Measurements from ENCODE around the gene TAS2R60. TPM values are rescaled to one million over a fixed set of nuclear protein-coding genes. Genes with fewer than 3 reads are reported as not detected.
"Not testable (repeated sequence)": the region's sequence is repeated elsewhere in the genome, so short reads cannot be mapped to it uniquely, and the experiment has no call there.

Gene TAS2R60
- total RNA-seq, 1 experiment from 2014 or later: not detected

DNA sequence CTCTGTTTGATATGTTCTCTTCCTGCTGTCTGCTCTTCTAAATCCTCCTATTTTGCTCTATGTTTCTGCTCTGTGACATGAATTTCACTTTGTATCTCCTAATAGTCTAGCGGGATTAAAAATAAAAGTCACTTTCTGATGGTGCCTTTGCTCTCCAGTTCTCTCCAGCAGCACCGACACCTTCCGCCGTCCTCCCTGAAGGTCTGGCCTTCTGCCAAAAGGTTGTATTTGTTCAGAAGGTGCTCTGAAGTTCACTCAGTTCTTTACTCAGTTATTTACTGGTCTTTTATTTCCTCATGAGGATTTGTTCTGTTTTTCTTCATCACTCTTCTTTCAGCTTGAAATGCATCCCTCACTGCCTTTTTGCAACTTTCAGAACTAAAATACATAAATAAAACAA lies 23.4 kb upstream of the TAS2R60 start:
- peaks cover 17 to 30% (median 27%) of the 10 kb centered on the region in 3 experiments for H3K36me3 Mint-ChIP-seq (ENCODE audit: insufficient read depth in 1 of 3, low read depth in 3 of 3)
- Histone ChIP-seq H3K18ac (ENCODE audit: insufficient read length, low read depth, low read length) (no peak overlapping the region), H3K23ac (ENCODE audit: insufficient read length, low read depth, low read length) (no peak overlapping the region), H3K79me2 (ENCODE audit: insufficient read depth, low read length) (no peaks in the 10 kb centered on the region), H2BK12ac (ENCODE audit: insufficient read length, low read depth, low read length) (no peak overlapping the region), H3K14ac (ENCODE audit: insufficient read depth, low read length) (no peak overlapping the region), H3K4me1 (ENCODE audit: insufficient read depth, low read length) (peaks cover 3% of the 10 kb centered on the region), H3K79me1 (ENCODE audit: insufficient read depth, low read depth, low read length, poor library complexity, severe bottlenecking) (no peaks in the 10 kb centered on the region), H4K8ac (replicated peaks; ENCODE audit: insufficient read length, low read depth, low read length) (no peak overlapping the region), H3K23me2 (ENCODE audit: insufficient read length, low read depth, low read length, poor library complexity, severe bottlenecking) (no peaks in the 10 kb centered on the region), H2BK20ac (ENCODE audit: low read depth, low read length, poor library complexity, severe bottlenecking) (no peak overlapping the region), H2BK15ac (ENCODE audit: low read depth, low read length) (no peak overlapping the region), H3K56ac (ENCODE audit: insufficient read length, low read depth, low read length) (no peak overlapping the region), H4K20me1 (ENCODE audit: control insufficient read depth, insufficient read depth, insufficient read length) (no peaks in the 10 kb centered on the region), H3K27ac (ENCODE audit: insufficient read length, low read depth, low read length) (no peak overlapping the region), H3K4ac (ENCODE audit: low read depth, low read length) (no peak overlapping the region), H2AFZ (ENCODE audit: low read length) (no peak overlapping the region), H3K9ac (ENCODE audit: extremely low read depth, insufficient read length, low read length) (no peak overlapping the region), H3K27me3 (ENCODE audit: insufficient read depth, low read length) (no peaks in the 10 kb centered on the region), H2BK5ac (ENCODE audit: insufficient read length, low read length) (no peak overlapping the region), H2AK5ac (ENCODE audit: insufficient read length, low read length) (no peak overlapping the region), H3K9me3 (ENCODE audit: control insufficient read depth, low read depth, low read length) (no peaks in the 10 kb centered on the region), H4K5ac (ENCODE audit: insufficient read length, low read depth, low read length) (no peak overlapping the region), H2BK120ac (ENCODE audit: low read depth, low read length, poor library complexity, severe bottlenecking) (no peak overlapping the region), H3K4me2 (ENCODE audit: insufficient read depth, insufficient read length, low read length) (no peak overlapping the region), H4K91ac (ENCODE audit: insufficient read length, low read depth, low read length) (no peak overlapping the region), H3T11ph (ENCODE audit: low read length) (no peak overlapping the region)
- peaks cover 23 to 26% of the 10 kb centered on the region in 2 experiments for H3K4me1 Mint-ChIP-seq
- no CpG with 5 or more reads among the region's 4 CpGs for WGBS (ENCODE audit: extremely low coverage, insufficient read length, low lambda C conversion rate)
- H3K9me3 Mint-ChIP-seq: peaks cover 5 to 34% of the 10 kb centered on the region in 2 experiments; a peak in 4 of 5 replicates
- no peaks in the 10 kb centered on the region; the same call in 1 of the 2 replicates for H3K27me3 Mint-ChIP-seq (ENCODE audit: low read depth)
- no peak overlapping the region for H3K4me3 Mint-ChIP-seq
- H3K27ac Mint-ChIP-seq: no peak overlapping the region
- no peak for DNase-seq
- TF ChIP-seq CTCF (conservative IDR thresholded peaks at IDR 0.05): no peak

DNA sequence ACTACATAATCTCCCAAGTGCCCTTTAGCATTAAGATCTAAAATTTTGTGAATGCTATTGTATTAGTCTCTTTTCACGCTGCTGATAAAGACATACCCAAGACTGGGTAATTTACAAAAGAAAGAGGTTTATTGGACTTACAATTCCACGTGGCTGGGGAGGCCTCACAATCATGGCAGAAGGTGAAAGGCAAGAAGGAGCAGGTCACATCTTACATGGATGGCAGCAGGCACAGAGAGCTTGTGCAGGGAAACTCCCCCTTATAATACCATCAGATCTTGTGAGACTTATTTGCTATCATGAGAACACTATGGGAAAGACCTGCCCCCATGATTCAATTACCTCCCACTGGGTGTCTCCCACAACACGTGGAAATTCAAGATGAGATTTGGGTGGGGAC lies 22.6 kb upstream of the TAS2R60 start:
- not testable (repeated sequence) for H4K91ac ChIP-seq (ENCODE audit: insufficient read length, low read depth, low read length); H2AFZ ChIP-seq (ENCODE audit: low read length); H2AK5ac ChIP-seq (ENCODE audit: insufficient read length, low read length); H3K14ac ChIP-seq (ENCODE audit: insufficient read depth, low read length); H3T11ph ChIP-seq (ENCODE audit: low read length); H3K23ac ChIP-seq (ENCODE audit: insufficient read length, low read depth, low read length); H4K8ac ChIP-seq (replicated peaks; ENCODE audit: insufficient read length, low read depth, low read length); H3K79me2 ChIP-seq (ENCODE audit: insufficient read depth, low read length); H3K18ac ChIP-seq (ENCODE audit: insufficient read length, low read depth, low read length); H2BK20ac ChIP-seq (ENCODE audit: low read depth, low read length, poor library complexity, severe bottlenecking); H3K4me2 ChIP-seq (ENCODE audit: insufficient read depth, insufficient read length, low read length); H3K4me3 Mint-ChIP-seq; H3K23me2 ChIP-seq (ENCODE audit: insufficient read length, low read depth, low read length, poor library complexity, severe bottlenecking); H2BK5ac ChIP-seq (ENCODE audit: insufficient read length, low read length); H3K27me3 ChIP-seq (ENCODE audit: insufficient read depth, low read length); H2BK120ac ChIP-seq (ENCODE audit: low read depth, low read length, poor library complexity, severe bottlenecking); H3K27ac ChIP-seq (ENCODE audit: insufficient read length, low read depth, low read length); H3K4ac ChIP-seq (ENCODE audit: low read depth, low read length); H3K9ac ChIP-seq (ENCODE audit: extremely low read depth, insufficient read length, low read length); H3K27ac Mint-ChIP-seq; H3K79me1 ChIP-seq (ENCODE audit: insufficient read depth, low read depth, low read length, poor library complexity, severe bottlenecking); H3K27me3 Mint-ChIP-seq (ENCODE audit: low read depth); H2BK15ac ChIP-seq (ENCODE audit: low read depth, low read length); DNase-seq; H2BK12ac ChIP-seq (ENCODE audit: insufficient read length, low read depth, low read length); H3K56ac ChIP-seq (ENCODE audit: insufficient read length, low read depth, low read length); H3K9me3 ChIP-seq (ENCODE audit: control insufficient read depth, low read depth, low read length); H4K20me1 ChIP-seq (ENCODE audit: control insufficient read depth, insufficient read depth, insufficient read length); H3K4me1 ChIP-seq (ENCODE audit: insufficient read depth, low read length); H4K5ac ChIP-seq (ENCODE audit: insufficient read length, low read depth, low read length)
- Mint-ChIP-seq H3K4me1 (peaks cover 22% of the 10 kb centered on the region in 2 experiments), H3K9me3 (peaks cover 5 to 34% of the 10 kb centered on the region in 2 experiments; a peak in 4 of 5 replicates), H3K36me3 (ENCODE audit: insufficient read depth in 1 of 3, low read depth in 3 of 3) (peaks cover 17 to 30% (median 27%) of the 10 kb centered on the region in 3 experiments)
- no CpG with 5 or more reads among the region's 3 CpGs for WGBS (ENCODE audit: extremely low coverage, insufficient read length, low lambda C conversion rate)
